HG03175 (cell line): ENCODE measurements around the gene E2F6.

ENCODE experiments used
- ATAC-seq: cut with Tn5 transposase; IDR thresholded peaks from one replicate; pipeline ENCODE4 v1.9.1; 2021; ENCODE audit warnings: mild to moderate bottlenecking, moderate library complexity; ENCODE audit not compliant: unreplicated experiment

Gene E2F6

GRCh38 chr2:11396467-11397445 lies 69.2 kb downstream of the E2F6 start:
- ATAC-seq, result no peak

- no peak for ATAC-seq
Measured at GRCh38 chr2:11396021-11396420, 69.9 kb downstream of the E2F6 start.

- ATAC-seq, result no peak
Measured at GRCh38 chr2:11395389-11395788, 70.6 kb downstream of the E2F6 start.
